GM18519 (cell line): ENCODE results near the gene GINS1.
"Not testable (repeated sequence)": the region's sequence is repeated elsewhere in the genome, so short reads cannot be mapped to it uniquely, and the experiment has no call there.

Source experiments
- ATAC-seq: cut with Tn5 transposase; IDR thresholded peaks from one replicate; pipeline ENCODE4 v1.9.1; 2021; ENCODE audit warnings: mild to moderate bottlenecking, moderate library complexity; ENCODE audit not compliant: unreplicated experiment, low FRiP score

Gene GINS1

GRCh38 chr20:25471020-25471419, 63.5 kb downstream of the GINS1 start:
- no peak for ATAC-seq

GRCh38 chr20:25473297-25473696, 65.8 kb downstream of the GINS1 start:
- ATAC-seq: not testable (repeated sequence)

GRCh38 chr20:25476106-25477013, 68.9 kb downstream of the GINS1 start:
- ATAC-seq: no peak

- no peak for ATAC-seq
Measured at GRCh38 chr20:25477014-25477882, 69.8 kb downstream of the GINS1 start.

- ATAC-seq: no peak
Measured at GRCh38 chr20:25478889-25479568, 71.6 kb downstream of the GINS1 start.

- no peak for ATAC-seq
Measured at GRCh38 chr20:25479638-25480037, 72.2 kb downstream of the GINS1 start.

GRCh38 chr20:25480156-25480555, 72.7 kb downstream of the GINS1 start:
- no peak for ATAC-seq

GRCh38 chr20:25480797-25481196, 73.3 kb downstream of the GINS1 start:
- ATAC-seq: no peak

GRCh38 chr20:25481235-25481917, 73.9 kb downstream of the GINS1 start:
- no peak for ATAC-seq

- ATAC-seq: no peak
Measured at GRCh38 chr20:25481918-25482253, 74.4 kb downstream of the GINS1 start.

- ATAC-seq: no peak
Measured at GRCh38 chr20:25483431-25484132, 76.1 kb downstream of the GINS1 start.

GRCh38 chr20:25484224-25484846, 76.9 kb downstream of the GINS1 start:
- ATAC-seq: no peak

- no peak for ATAC-seq
Measured at GRCh38 chr20:25484911-25485511, 77.5 kb downstream of the GINS1 start.

GRCh38 chr20:25485872-25486271, 78.4 kb downstream of the GINS1 start:
- no peak for ATAC-seq

GRCh38 chr20:25486377-25486776, 78.9 kb downstream of the GINS1 start:
- ATAC-seq: no peak

- ATAC-seq: no peak
Measured at GRCh38 chr20:25487306-25487705, 79.8 kb downstream of the GINS1 start.

- ATAC-seq: no peak
Measured at GRCh38 chr20:25487975-25488374, 80.5 kb downstream of the GINS1 start.

- ATAC-seq: no peak
Measured at GRCh38 chr20:25489221-25489871, 81.9 kb downstream of the GINS1 start.
